Measurements from ENCODE around the gene PIMREG.

Gene PIMREG

GRCh38 chr17:6498901-6499540 is 54.8 kb downstream of the PIMREG start:
- no peak for DNase-seq (ENCODE audit: low spot score)

All from NAMALWA (cell line).